GM21526 (cell line): ENCODE results near the gene CATSPERE.
"Not testable (repeated sequence)": the region's sequence is repeated elsewhere in the genome, so short reads cannot be mapped to it uniquely, and the experiment has no call there.

Source experiments
- ATAC-seq: cut with Tn5 transposase; IDR thresholded peaks from one replicate; pipeline ENCODE4 v1.9.1; 2021; ENCODE audit warnings: moderate library complexity; ENCODE audit not compliant: unreplicated experiment, low FRiP score

Gene CATSPERE

GRCh38 chr1:244515680-244516079 lies 54.6 kb downstream of the CATSPERE start:
- ATAC-seq: no peak

GRCh38 chr1:244536316-244536715 lies 75.2 kb downstream of the CATSPERE start:
- ATAC-seq: no peak

DNA sequence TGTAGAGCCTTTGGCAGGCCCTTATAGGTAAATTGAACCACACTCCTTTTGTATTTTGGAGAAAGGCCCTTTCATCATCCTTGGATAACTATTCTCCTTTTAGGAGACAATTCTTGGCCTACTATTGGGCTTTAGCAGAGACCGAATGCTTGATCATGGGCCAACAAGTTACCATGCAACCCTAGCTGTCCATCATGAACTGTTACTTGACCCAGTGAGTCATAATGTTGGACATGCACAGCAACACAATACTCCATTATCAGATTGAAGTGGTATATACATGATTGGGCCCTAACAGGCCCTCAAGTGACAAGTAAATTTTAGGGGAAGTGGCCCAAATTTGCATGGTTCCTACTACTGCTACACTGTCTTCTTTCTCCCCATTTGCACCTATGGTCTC lies 84.4 kb downstream of the CATSPERE start:
- no peak for ATAC-seq

GRCh38 chr1:244548558-244549115 lies 87.6 kb downstream of the CATSPERE start:
- ATAC-seq: no peak

DNA sequence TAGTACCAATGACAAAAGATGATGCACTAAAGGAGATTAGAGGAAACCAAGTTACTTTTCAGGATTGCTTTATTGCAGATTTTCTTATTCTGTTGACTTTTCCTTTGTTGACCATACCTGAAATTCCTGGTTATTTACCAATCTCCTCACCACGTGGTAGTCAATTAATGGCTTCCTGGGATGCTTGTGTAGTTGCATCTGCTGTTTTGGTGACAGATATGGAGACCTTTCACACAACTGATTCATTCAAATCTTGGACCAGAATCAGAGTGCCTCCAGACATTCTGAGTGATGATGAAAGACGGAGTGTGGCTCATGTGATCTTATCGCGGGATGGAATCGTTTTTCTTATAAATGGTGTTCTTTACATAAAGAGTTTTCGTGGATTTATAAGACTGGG lies 91.3 kb downstream of the CATSPERE start:
- ATAC-seq: no peak

DNA sequence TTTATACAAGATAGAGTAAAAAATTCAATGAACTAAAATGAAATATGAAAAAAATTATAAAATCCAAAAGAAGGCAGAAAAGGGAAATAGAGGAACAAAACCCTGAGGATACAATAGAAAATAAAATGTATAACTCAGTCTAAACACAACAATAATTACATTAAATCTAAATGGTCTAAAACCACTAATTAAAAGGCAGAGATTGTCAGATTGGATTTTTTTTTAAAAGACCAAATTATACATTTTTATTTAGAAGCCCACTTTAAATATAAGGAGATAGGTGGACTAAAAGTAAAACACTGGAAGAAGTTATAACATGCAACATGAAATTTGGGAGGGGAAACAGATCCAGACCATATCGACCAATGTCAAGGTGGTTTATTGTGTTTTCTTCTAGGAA lies 95.2 kb downstream of the CATSPERE start:
- ATAC-seq: no peak

DNA sequence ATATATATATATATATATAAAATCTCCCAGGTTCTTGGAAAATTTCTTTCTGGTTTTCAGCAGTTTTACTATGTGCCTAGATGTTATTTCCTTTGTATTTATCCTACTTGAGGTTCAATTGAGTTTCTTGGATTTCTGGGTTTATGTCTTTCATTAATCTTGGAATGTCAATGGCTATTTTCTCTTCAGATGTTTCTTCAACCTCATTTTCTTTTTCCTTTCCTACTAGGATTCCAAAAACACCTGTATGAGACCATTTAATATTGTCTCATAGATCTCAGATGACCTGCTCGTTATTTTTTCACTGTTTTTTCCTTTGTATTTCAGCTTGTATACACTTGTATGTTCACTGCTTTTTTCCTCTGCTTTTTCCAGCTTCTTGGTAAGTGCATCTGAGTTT lies 96.5 kb downstream of the CATSPERE start:
- no peak for ATAC-seq

DNA sequence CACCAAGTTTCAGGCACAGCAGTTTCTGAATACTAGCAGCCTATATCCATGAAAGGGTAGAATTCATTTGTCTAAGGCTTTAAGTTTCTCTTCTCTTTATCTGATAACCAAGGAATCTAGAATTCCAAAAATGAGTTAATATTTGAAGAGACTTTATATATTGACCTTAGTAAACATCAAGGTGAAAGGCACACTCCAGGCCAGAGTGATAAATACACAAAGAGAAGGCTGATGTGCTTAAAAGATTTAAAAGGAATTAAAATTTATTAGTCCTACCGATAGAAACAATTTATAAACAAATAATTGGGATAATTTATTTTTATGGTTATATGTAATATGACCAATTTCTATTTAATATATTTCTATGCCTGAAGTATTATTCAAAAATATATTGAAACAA lies 98.5 kb downstream of the CATSPERE start:
- ATAC-seq: no peak

GRCh38 chr1:244562877-244563276 lies 101.8 kb downstream of the CATSPERE start:
- not testable (repeated sequence) for ATAC-seq

DNA sequence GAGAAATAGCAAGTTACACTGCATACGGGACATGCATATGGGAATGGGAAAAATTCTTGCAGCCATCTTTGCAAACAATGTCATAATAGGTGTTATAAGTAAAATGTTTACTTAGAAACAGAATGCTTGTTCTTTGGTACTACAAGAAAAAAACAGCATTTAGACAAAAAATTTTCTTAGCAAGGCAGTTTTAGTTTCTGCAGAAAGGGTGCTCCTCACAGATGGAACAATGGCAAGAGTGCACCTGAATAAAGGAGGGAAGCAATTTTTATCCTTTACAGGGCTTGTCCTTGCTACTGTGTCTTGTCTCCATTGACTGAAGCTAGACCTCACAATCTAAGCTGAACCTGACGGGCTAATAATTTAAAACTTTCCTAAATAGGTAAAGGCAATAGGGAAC lies 112.7 kb downstream of the CATSPERE start:
- no peak for ATAC-seq

- ATAC-seq: no peak
Observed at GRCh38 chr1:244576259-244576892, 115.3 kb downstream of the CATSPERE start.

GRCh38 chr1:244578205-244578604 lies 117.1 kb downstream of the CATSPERE start:
- ATAC-seq: not testable (repeated sequence)

GRCh38 chr1:244583358-244583982 lies 122.4 kb downstream of the CATSPERE start:
- no peak for ATAC-seq

DNA sequence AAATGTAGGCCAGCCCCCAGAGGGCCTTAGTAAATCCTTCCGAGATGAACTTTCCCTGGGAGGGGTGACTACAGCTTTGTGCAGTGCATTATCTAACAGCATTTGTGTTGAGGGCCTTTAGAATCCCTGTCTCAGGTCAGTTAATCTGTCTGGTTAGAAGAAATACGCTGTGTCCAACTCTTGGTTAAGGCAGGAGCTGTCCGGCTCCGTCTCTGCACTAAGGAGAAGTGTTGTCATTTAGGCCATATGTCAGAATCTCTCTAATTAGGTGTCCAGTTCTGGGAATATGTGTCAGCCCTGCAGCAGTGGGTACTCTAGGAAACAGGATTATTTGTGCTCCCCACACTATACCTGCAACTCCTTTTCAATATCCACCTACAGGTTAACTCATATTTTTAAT lies 124.8 kb downstream of the CATSPERE start:
- no peak for ATAC-seq

DNA sequence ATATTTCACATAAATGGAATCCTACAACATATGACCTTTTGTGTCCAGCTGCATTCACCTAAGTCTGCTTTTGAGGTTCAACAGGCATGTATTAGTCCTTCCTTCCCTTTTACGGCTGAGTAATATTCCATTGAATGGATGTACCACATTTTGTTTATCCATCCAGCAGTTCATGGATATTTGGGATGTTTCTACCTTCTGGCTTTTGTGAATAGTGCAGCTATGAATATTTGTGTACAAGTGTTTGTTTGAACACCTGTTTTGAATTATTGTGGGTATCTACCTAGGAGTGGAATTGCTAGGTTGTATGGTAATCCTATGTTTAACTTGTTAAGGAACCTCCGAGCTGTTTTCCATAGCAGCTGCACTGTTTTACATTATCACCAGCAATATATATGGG lies 129.6 kb downstream of the CATSPERE start:
- ATAC-seq: no peak

DNA sequence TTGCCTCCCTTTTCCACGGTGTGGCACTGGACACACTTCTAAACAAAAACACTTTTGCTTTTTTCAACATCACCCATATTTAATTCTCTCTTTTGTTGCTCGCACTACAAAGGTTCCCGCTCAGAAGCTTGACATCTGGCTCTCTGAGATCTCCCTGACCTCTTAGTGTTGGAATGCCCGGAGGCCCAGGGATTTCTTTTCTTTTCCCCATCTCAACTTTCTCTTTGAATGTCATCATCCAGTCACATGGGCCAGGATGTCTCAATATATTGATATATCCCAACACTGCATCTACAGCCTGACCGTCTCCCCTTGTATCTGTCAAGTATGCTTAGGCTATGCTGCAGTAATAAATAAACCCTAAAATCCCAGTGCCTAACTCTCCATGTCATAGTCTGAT lies 137.5 kb downstream of the CATSPERE start:
- ATAC-seq: no peak

GRCh38 chr1:244599937-244600350 lies 138.9 kb downstream of the CATSPERE start:
- peak; percentile 94 for ATAC-seq

DNA sequence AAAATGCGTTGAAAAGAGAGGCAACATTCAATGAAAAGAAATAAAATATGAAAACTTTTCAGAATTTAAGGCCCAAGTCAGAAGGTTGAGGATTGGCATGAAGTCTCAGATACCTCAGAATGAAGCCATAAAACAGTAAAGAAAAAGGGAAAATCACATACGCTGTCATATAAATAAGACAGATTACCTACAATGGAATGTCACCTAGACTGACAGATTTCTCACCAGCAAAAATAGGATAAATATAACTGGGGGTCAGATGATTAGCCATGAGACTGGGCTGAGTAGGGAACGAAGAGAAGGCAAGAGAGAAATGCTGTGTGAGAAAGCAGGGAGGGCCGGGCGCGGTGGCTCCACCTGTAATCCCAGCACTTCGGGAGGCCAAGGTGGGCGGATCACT lies 140.3 kb downstream of the CATSPERE start:
- ATAC-seq: no peak

DNA sequence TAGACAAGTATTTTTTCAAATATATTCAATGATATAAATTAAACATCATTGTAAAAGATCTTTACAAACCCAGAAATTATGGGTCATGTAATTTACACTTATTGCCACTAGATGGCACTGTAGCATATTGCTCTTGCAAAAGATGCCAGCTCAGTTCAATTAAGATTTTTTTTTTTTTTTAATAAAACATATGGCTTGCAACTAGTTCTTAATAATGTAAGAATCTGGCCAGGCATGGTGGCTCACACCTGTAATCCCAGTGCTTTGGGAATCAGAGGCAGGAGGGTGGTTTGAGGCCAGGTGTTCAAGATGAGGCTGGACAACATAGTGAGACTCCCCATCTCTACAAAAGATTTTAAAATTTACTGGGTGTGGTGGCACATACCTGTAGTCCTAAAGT lies 142.4 kb downstream of the CATSPERE start:
- ATAC-seq: no peak

- no peak for ATAC-seq
Observed at GRCh38 chr1:244605835-244606370, 144.8 kb downstream of the CATSPERE start.

DNA sequence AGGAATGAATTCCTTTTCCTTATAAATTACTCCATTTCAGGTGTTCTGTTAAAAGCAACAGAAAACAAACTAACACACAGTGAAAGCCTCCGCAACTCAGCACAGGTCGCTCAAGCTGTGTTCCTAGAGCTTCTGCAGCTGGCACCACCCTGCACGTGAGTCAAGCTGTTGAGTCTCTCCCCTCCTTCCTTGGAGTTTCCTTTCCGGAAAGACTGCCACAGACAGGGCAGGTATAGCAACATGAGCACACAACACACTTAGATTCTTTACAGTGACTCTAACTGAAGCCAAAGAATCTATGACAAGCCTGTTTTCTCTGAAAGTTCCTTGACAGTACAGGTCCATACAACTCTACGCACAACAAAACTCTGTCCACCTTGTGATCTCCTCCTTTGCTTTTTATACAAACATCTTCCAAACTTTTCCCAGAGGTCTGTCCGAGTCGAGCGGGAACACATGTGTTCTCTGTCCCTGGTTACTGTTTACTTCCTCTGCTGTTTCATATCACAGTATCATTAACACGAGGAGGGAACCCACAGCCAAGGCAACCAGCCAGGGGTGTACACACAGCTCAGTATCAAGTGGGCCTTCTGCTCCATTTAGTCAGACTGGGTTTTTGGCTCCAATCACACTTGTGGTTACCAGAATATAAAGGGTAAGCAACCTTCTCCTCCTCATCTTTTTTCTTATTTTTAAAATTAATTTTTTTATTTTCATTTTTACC lies 153.2 kb downstream of the CATSPERE start:
- ATAC-seq: no peak
